ENCODE data around the gene SMIM41.

DNA sequence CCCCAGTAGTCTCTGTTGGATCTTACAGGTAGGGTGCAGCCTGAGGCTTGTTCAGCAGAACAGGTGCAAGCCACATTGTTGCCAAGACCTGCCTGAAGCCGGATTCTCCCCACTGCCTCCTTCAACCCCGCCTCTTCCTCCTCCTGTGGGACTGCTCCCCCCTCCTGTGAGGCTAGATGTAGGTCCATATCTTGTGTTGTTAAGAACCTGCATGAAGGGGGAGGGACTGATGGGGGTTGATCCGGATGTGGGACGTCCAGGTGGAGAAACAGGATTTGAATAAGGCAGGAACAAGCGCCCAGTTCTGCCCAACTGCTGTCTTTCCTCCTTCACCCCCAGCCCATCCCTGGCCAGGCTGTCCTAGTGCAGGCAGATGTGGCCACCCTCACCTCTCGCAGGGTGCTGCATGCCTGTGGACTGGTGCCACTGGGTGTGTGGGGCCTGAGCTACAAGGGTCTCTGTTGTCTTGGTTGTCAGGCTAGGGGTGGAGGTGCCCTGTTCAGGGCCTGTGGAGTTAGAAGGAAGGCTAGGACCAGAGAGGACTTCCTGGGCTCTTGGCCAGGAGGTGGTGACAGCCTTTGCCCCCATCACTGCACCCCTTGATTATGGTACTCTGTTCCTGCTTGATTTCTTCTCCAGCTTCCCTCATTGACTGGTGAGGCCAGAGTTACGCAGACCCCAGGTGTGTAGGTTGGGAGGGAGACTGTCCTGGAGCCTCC, 26.9 kb upstream of the SMIM41 start:
- TF ChIP-seq, protein P1, sequence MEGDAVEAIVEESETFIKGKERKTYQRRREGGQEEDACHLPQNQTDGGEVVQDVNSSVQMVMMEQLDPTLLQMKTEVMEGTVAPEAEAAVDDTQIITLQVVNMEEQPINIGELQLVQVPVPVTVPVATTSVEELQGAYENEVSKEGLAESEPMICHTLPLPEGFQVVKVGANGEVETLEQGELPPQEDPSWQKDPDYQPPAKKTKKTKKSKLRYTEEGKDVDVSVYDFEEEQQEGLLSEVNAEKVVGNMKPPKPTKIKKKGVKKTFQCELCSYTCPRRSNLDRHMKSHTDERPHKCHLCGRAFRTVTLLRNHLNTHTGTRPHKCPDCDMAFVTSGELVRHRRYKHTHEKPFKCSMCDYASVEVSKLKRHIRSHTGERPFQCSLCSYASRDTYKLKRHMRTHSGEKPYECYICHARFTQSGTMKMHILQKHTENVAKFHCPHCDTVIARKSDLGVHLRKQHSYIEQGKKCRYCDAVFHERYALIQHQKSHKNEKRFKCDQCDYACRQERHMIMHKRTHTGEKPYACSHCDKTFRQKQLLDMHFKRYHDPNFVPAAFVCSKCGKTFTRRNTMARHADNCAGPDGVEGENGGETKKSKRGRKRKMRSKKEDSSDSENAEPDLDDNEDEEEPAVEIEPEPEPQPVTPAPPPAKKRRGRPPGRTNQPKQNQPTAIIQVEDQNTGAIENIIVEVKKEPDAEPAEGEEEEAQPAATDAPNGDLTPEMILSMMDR (conservative IDR thresholded peaks at IDR 0.05 in 1 of 2, IDR thresholded peaks at IDR 0.05 in 1 of 2; ENCODE audit: low read depth in 1 of 2, low read length in 2 of 2) = no peak
- TF ChIP-seq EZH2 (IDR thresholded peaks at IDR 0.05; ENCODE audit: low read length, missing control alignments) = no peak
